ENCODE measurements around the gene TUBA3E.
A peak's percentile ranks its signal among the peaks of the same experiment; 100 is the strongest.
"Not testable (repeated sequence)": the region's sequence is repeated elsewhere in the genome, so short reads cannot be mapped to it uniquely, and the experiment has no call there.

The TUBA3E gene

DNA sequence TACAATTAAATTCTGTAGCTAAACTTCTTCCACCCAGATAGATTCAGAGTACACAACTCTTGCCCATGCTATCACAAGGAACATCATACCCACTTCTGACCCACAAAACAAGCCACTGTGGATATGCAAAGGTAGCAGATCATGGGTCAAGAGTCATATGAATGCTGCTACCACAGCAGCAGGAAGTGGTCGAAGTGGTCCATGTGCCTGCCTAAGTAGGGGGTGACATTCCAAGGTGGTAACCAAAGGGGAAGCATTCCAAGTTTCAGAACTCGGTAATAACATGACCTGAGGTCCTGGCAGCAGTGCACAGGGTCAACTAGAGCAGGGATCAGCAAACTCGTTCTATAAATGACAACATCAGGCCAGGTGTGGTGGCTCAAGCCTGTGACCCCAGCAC is 5.8 kb downstream of the TUBA3E start:
- H3K4me1 ChIP-seq (ENCODE audit: control insufficient read depth, insufficient read depth, low read length); H3K27me3 ChIP-seq (ENCODE audit: control insufficient read depth, insufficient read depth, low read length); H3K9ac ChIP-seq (ENCODE audit: low read depth, low read length); H3K27ac ChIP-seq (ENCODE audit: low read depth, low read length); H3K9me3 ChIP-seq (ENCODE audit: control insufficient read depth, insufficient read depth, low read length); H3K4me3 ChIP-seq (ENCODE audit: low read depth, low read length); H3K36me3 ChIP-seq (ENCODE audit: control insufficient read depth, insufficient read depth, low read length): not testable (repeated sequence)

DNA sequence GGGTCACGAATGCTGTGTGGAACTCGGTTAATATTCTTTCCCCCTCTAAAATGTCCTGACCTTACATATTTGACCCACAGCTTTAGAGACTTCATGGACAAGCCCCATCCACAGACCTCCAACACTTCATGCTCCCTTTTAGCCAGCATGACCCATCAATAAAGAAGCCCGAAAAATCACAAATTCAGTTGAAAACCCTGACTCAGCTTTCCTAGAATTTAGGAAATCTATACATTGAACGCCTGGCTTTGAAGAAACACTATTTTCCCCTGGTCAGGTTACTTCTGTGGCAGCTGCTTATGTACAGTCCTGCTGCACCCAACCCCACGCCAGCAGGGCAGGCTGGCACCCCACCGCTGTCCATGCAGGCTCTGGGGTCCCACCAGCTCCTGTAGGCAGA is 6.9 kb downstream of the TUBA3E start:
- not testable (repeated sequence) for H3K4me3 ChIP-seq (ENCODE audit: low read depth, low read length); H3K36me3 ChIP-seq (ENCODE audit: control insufficient read depth, insufficient read depth, low read length); H3K9me3 ChIP-seq (ENCODE audit: control insufficient read depth, insufficient read depth, low read length); H3K9ac ChIP-seq (ENCODE audit: low read depth, low read length); H3K4me1 ChIP-seq (ENCODE audit: control insufficient read depth, insufficient read depth, low read length); H3K27me3 ChIP-seq (ENCODE audit: control insufficient read depth, insufficient read depth, low read length); H3K27ac ChIP-seq (ENCODE audit: low read depth, low read length)

- Histone ChIP-seq H3K9ac (ENCODE audit: low read depth, low read length) (no peak overlapping the region), H3K4me3 (ENCODE audit: low read depth, low read length) (no peak overlapping the region), H3K9me3 (ENCODE audit: control insufficient read depth, insufficient read depth, low read length) (no peaks in the 10 kb centered on the region), H3K27ac (ENCODE audit: low read depth, low read length) (no peak overlapping the region), H3K36me3 (ENCODE audit: control insufficient read depth, insufficient read depth, low read length) (no peaks in the 10 kb centered on the region), H3K4me1 (ENCODE audit: control insufficient read depth, insufficient read depth, low read length) (no peaks in the 10 kb centered on the region), H3K27me3 (ENCODE audit: control insufficient read depth, insufficient read depth, low read length) (no peaks in the 10 kb centered on the region)
Measured at GRCh38 chr2:130190237-130190636, 8.0 kb downstream of the TUBA3E start.

- not testable (repeated sequence) for H3K9ac ChIP-seq (ENCODE audit: low read depth, low read length); H3K4me3 ChIP-seq (ENCODE audit: low read depth, low read length); H3K36me3 ChIP-seq (ENCODE audit: control insufficient read depth, insufficient read depth, low read length); H3K9me3 ChIP-seq (ENCODE audit: control insufficient read depth, insufficient read depth, low read length); H3K27ac ChIP-seq (ENCODE audit: low read depth, low read length); H3K27me3 ChIP-seq (ENCODE audit: control insufficient read depth, insufficient read depth, low read length); H3K4me1 ChIP-seq (ENCODE audit: control insufficient read depth, insufficient read depth, low read length)
Measured at GRCh38 chr2:130188958-130189357, 9.3 kb downstream of the TUBA3E start.

GRCh38 chr2:130187859-130188792 is 10.1 kb downstream of the TUBA3E start:
- not testable (repeated sequence) for H3K27me3 ChIP-seq (ENCODE audit: control insufficient read depth, insufficient read depth, low read length); H3K4me1 ChIP-seq (ENCODE audit: control insufficient read depth, insufficient read depth, low read length); H3K36me3 ChIP-seq (ENCODE audit: control insufficient read depth, insufficient read depth, low read length); H3K9ac ChIP-seq (ENCODE audit: low read depth, low read length); H3K4me3 ChIP-seq (ENCODE audit: low read depth, low read length); H3K27ac ChIP-seq (ENCODE audit: low read depth, low read length); H3K9me3 ChIP-seq (ENCODE audit: control insufficient read depth, insufficient read depth, low read length)

GRCh38 chr2:130187268-130187667 is 11.0 kb downstream of the TUBA3E start:
- Histone ChIP-seq H3K9ac (ENCODE audit: low read depth, low read length) (no peak overlapping the region), H3K4me1 (ENCODE audit: control insufficient read depth, insufficient read depth, low read length) (no peaks in the 10 kb centered on the region), H3K27me3 (ENCODE audit: control insufficient read depth, insufficient read depth, low read length) (no peaks in the 10 kb centered on the region), H3K27ac (ENCODE audit: low read depth, low read length) (no peak overlapping the region), H3K36me3 (ENCODE audit: control insufficient read depth, insufficient read depth, low read length) (peaks cover 9% of the 10 kb centered on the region; the same call in 1 of the 2 replicates), H3K9me3 (ENCODE audit: control insufficient read depth, insufficient read depth, low read length) (no peaks in the 10 kb centered on the region), H3K4me3 (ENCODE audit: low read depth, low read length) (no peak overlapping the region)

GRCh38 chr2:130186391-130186790 is 11.8 kb downstream of the TUBA3E start:
- no peak overlapping the region for H3K9ac ChIP-seq (ENCODE audit: low read depth, low read length)

GRCh38 chr2:130185896-130186295 is 12.3 kb downstream of the TUBA3E start:
- no peaks in the 10 kb centered on the region for H3K27me3 ChIP-seq (ENCODE audit: control insufficient read depth, insufficient read depth, low read length)
- H3K36me3 ChIP-seq (ENCODE audit: control insufficient read depth, insufficient read depth, low read length) = peaks cover 9% of the 10 kb centered on the region; the same call in 1 of the 2 replicates
- no peaks in the 10 kb centered on the region for H3K4me1 ChIP-seq (ENCODE audit: control insufficient read depth, insufficient read depth, low read length)
- H3K4me3 ChIP-seq (ENCODE audit: low read depth, low read length) = no peak overlapping the region
- H3K9me3 ChIP-seq (ENCODE audit: control insufficient read depth, insufficient read depth, low read length) = no peaks in the 10 kb centered on the region
- no peak overlapping the region for H3K9ac ChIP-seq (ENCODE audit: low read depth, low read length)
- H3K27ac ChIP-seq (ENCODE audit: low read depth, low read length) = no peak overlapping the region

More at GRCh38 chr2:130186391-130186790, 11.8 kb downstream of the TUBA3E start:
- H3K9me3 ChIP-seq (ENCODE audit: control insufficient read depth, insufficient read depth, low read length) = no peaks in the 10 kb centered on the region
- no peaks in the 10 kb centered on the region for H3K4me1 ChIP-seq (ENCODE audit: control insufficient read depth, insufficient read depth, low read length)
- no peak overlapping the region for H3K27ac ChIP-seq (ENCODE audit: low read depth, low read length)
- no peaks in the 10 kb centered on the region for H3K27me3 ChIP-seq (ENCODE audit: control insufficient read depth, insufficient read depth, low read length)
- H3K4me3 ChIP-seq (ENCODE audit: low read depth, low read length) = no peak overlapping the region
- H3K36me3 ChIP-seq (ENCODE audit: control insufficient read depth, insufficient read depth, low read length) = peaks cover 9% of the 10 kb centered on the region; the same call in 1 of the 2 replicates

GRCh38 chr2:130185436-130185835 is 12.8 kb downstream of the TUBA3E start:
- no peak overlapping the region for H3K27ac ChIP-seq (ENCODE audit: low read depth, low read length)
- H3K36me3 ChIP-seq (ENCODE audit: control insufficient read depth, insufficient read depth, low read length) = peaks cover 9% of the 10 kb centered on the region; the same call in 1 of the 2 replicates
- no peaks in the 10 kb centered on the region for H3K27me3 ChIP-seq (ENCODE audit: control insufficient read depth, insufficient read depth, low read length)
- no peaks in the 10 kb centered on the region for H3K9me3 ChIP-seq (ENCODE audit: control insufficient read depth, insufficient read depth, low read length)
- H3K4me3 ChIP-seq (ENCODE audit: low read depth, low read length) = no peak overlapping the region
- no peaks in the 10 kb centered on the region for H3K4me1 ChIP-seq (ENCODE audit: control insufficient read depth, insufficient read depth, low read length)
- no peak overlapping the region for H3K9ac ChIP-seq (ENCODE audit: low read depth, low read length)

DNA sequence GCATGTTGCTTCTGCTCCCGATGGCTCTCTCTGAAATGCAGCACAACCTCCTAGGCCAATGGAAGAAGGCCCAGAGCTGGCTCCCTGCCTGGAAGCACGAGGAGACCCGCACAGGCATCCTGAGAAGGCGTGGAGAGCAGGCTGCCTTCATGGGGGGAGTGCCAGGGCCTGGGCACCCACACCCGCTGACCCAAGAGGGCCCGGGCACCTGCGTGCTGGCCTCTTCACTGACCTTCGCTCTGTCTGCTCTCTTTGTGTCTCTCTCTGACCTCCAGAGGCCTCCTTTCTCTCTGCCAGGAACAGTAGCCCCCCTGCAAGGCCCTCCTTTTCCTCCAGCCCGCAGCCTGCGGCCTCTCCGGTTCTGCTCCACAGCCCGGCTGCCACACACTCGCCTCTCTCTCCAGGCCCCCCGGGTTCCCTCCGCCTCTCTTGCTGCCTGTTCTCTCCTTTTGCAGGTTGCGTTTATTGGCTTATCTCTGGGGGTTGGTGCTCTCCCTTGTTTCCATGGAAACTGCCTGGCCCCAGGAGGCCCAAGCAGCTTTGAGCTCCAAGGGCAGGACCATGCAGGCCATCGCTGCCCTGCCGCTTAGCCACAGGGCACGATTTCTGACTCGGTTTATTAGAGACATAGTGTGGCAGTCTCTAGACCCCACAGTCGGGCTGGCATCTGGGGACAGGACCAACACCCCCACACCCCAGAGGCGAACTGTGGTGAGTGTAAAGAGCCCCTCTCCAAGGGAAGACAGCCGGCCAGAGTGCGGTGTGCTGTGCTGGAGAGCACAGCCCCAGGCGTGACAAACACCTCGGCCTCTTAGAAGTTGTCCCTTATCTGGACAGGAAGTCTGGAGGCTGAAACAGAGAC is 14.5 kb downstream of the TUBA3E start:
- no peak overlapping the region for H3K9ac ChIP-seq (ENCODE audit: low read depth, low read length)
- H3K27me3 ChIP-seq (ENCODE audit: control insufficient read depth, insufficient read depth, low read length) = no peaks in the 10 kb centered on the region
- peaks cover 9% of the 10 kb centered on the region; the same call in 1 of the 2 replicates for H3K36me3 ChIP-seq (ENCODE audit: control insufficient read depth, insufficient read depth, low read length)
- peak overlapping the region; percentile 100 for H3K4me3 ChIP-seq (ENCODE audit: low read depth, low read length)
- H3K27ac ChIP-seq (ENCODE audit: low read depth, low read length) = no peak overlapping the region
- no peaks in the 10 kb centered on the region for H3K4me1 ChIP-seq (ENCODE audit: control insufficient read depth, insufficient read depth, low read length)
- H3K9me3 ChIP-seq (ENCODE audit: control insufficient read depth, insufficient read depth, low read length) = no peaks in the 10 kb centered on the region
